HCT116 (cell line): Measurements from ENCODE around the gene SOBP. TPM values are rescaled to one million over a fixed set of nuclear protein-coding genes. Genes with fewer than 3 reads are reported as not detected.

ENCODE experiments used
- ATAC-seq: fragments of 200-7000 bp; cut with Tn5 transposase; 2 replicates; pipeline ENCODE4 v1.9.1; 2020; ENCODE audit warnings: mild to moderate bottlenecking, moderate library complexity
- BruUV-seq: library from RNA; stranded (reverse); fragments of 400-500 nt; replicated peaks from 2 replicates; lab custom pipeline; 2021; lab: Mats Ljungman, UMichigan
- CTCF ChIA-PET: fragments of 300-600 bp; sonication (Branson Sonifier 250); formaldehyde crosslinking; loops from one replicate; lab custom pipeline; 2021; ENCODE audit warnings: antibody characterized with exemption; lab: Charles Lee
- POLR2A ChIA-PET: fragments of 300-600, 350-600 bp; sonication (Branson Sonifier 250); formaldehyde crosslinking; loops from one replicate; lab custom pipeline; 2021; ENCODE audit warnings: antibody characterized with exemption; lab: Charles Lee
- RAD21 ChIA-PET, 2 experiments: fragments of 300-600 bp; sonication (Branson Sonifier 250); formaldehyde crosslinking; loops; one replicate each; lab custom pipeline; 2023; ENCODE audit warnings: low total read pairs in 2 of 2; ENCODE audit not compliant: uncharacterized antibody in 2 of 2, unreplicated experiment in 2 of 2, low non-redundant PET in 1 of 2; lab: Charles Lee
- DNase-seq: peaks from one replicate; pipeline ENCODE4 v3.0.0-alpha.2; 2010; ENCODE audit warnings: low read depth, low spot score
- H2AFZ ChIP-seq: fragments of 200-600 bp; shearing (Covaris generic), sonication (generic); 2 replicates; pipeline ENCODE4 v1.6.1; 2017; ENCODE audit warnings: low read depth, mixed run types, mixed read lengths, antibody characterized with exemption, low read length; ENCODE audit not compliant: poor library complexity, severe bottlenecking
- H3K27ac ChIP-seq: 2 replicates; pipeline ENCODE4 v1.5.1; 2012; ENCODE audit warnings: low read depth, low read length
- H3K27me3 ChIP-seq: fragments of 200-600 bp; sonication (generic); 2 replicates; pipeline ENCODE4 v1.6.1; 2016; ENCODE audit warnings: mixed run types, low read length, mixed read lengths; ENCODE audit not compliant: insufficient read depth
- H3K36me3 ChIP-seq, 2 experiments: fragments of 200-500 bp in 1 of 2; fragments of 200-600 bp in 1 of 2; sonication (Bioruptor generic) in 1 of 2; sonication (generic) in 1 of 2; 2 replicates each; pipeline versions ENCODE4 v1.5.1 to v1.6.1; 2014 to 2016; ENCODE audit warnings: low read length in 2 of 2, inconsistent platforms in 1 of 2, mixed read lengths in 1 of 2, mixed run types in 1 of 2; ENCODE audit not compliant: insufficient read depth in 2 of 2, control insufficient read depth in 1 of 2
- H3K4me1 ChIP-seq, 2 experiments: fragments of 200-600 bp in 1 of 2; sonication (generic) in 1 of 2; 2 replicates each; pipeline versions ENCODE4 v1.5.1 to v1.6.1; 2012 to 2017; ENCODE audit warnings: low read length in 2 of 2, inconsistent platforms in 1 of 2, mild to moderate bottlenecking in 1 of 2, mixed read lengths in 1 of 2, mixed run types in 1 of 2, moderate library complexity in 1 of 2; ENCODE audit not compliant: insufficient read depth in 2 of 2, control insufficient read depth in 1 of 2
- H3K4me2 ChIP-seq: fragments of 200-600 bp; sonication (generic); 2 replicates; pipeline ENCODE4 v1.6.1; 2017; ENCODE audit warnings: mixed run types, low read length, mixed read lengths
- H3K4me3 ChIP-seq, 2 experiments: fragments of 200-600 bp in 1 of 2; sonication (generic) in 1 of 2; replicated peaks in 1 of 2; 2 replicates each; pipeline ENCODE4 v1.5.1; 2011 to 2016; ENCODE audit warnings: low read length in 2 of 2, control low read depth in 1 of 2, low read depth in 1 of 2, mild to moderate bottlenecking in 1 of 2, mixed read lengths in 1 of 2, mixed run types in 1 of 2
- H3K79me2 ChIP-seq: fragments of 200-600 bp; sonication (generic); 2 replicates; pipeline ENCODE4 v1.6.1; 2017; ENCODE audit warnings: mild to moderate bottlenecking, mixed run types, low read length, moderate library complexity, mixed read lengths; ENCODE audit not compliant: insufficient read depth
- H3K9ac ChIP-seq: fragments of 200-600 bp; sonication (generic); 2 replicates; pipeline ENCODE4 v1.6.1; 2016; ENCODE audit warnings: low read length, mixed read lengths
- H3K9me2 ChIP-seq: fragments of 200-600 bp; sonication (generic), shearing (Covaris generic); 2 replicates; pipeline ENCODE4 v1.6.1; 2017; ENCODE audit warnings: mixed run types, mild to moderate bottlenecking, moderate library complexity; ENCODE audit not compliant: insufficient read depth
- H3K9me3 ChIP-seq, 2 experiments: fragments of 200-500 bp in 1 of 2; fragments of 200-600 bp in 1 of 2; sonication (Bioruptor generic) in 1 of 2; sonication (generic) in 1 of 2; 2 replicates each; pipeline ENCODE4 v1.6.1; 2014 to 2017; ENCODE audit warnings: low read length in 2 of 2, mixed read lengths in 2 of 2, inconsistent platforms in 1 of 2, low read depth in 1 of 2, mild to moderate bottlenecking in 1 of 2, mixed run types in 1 of 2, moderate library complexity in 1 of 2; ENCODE audit not compliant: control insufficient read depth in 1 of 2, insufficient read depth in 1 of 2
- H4K20me1 ChIP-seq: fragments of 200-600 bp; sonication (generic), shearing (Covaris generic); 2 replicates; pipeline ENCODE4 v1.6.1; 2017; ENCODE audit warnings: mixed run types, mild to moderate bottlenecking, moderate library complexity; ENCODE audit not compliant: insufficient read depth
- CEBPB ChIP-seq: IDR thresholded peaks from 2 replicates; pipeline ENCODE4 v1.6.1; 2012; ENCODE audit warnings: low read depth
- ELF1 ChIP-seq: IDR thresholded peaks from 2 replicates; pipeline ENCODE4 v1.6.1; 2012; ENCODE audit warnings: low read depth, borderline replicate concordance
- EZH2 ChIP-seq: fragments of 200-600 bp; sonication (generic); IDR thresholded peaks from 2 replicates; pipeline ENCODE4 v1.6.1; 2017; ENCODE audit warnings: antibody characterized with exemption, mixed run types
- EZH2phosphoT487 ChIP-seq: fragments of 200-600 bp; IDR thresholded peaks from 2 replicates; pipeline ENCODE4 v1.6.1; 2018; ENCODE audit warnings: antibody characterized with exemption, borderline replicate concordance
- POLR2AphosphoS5 ChIP-seq: IDR thresholded peaks from 2 replicates; pipeline ENCODE4 v1.6.1; 2011; ENCODE audit warnings: mild to moderate bottlenecking, low read depth, low read length, moderate library complexity
- RAD21 ChIP-seq: IDR thresholded peaks from 2 replicates; pipeline ENCODE4 v1.6.1; 2012; ENCODE audit warnings: low read depth, mild to moderate bottlenecking
- SP1 ChIP-seq: IDR thresholded peaks from 2 replicates; pipeline ENCODE4 v1.6.1; 2012; ENCODE audit warnings: low read depth
- TCF7L2 ChIP-seq: IDR thresholded peaks from 2 replicates; pipeline ENCODE4 v1.7.0; 2011; ENCODE audit warnings: borderline replicate concordance, inconsistent platforms; ENCODE audit not compliant: insufficient read depth, insufficient read length; ENCODE audit errors: extremely low read depth
- YY1 ChIP-seq: IDR thresholded peaks from 2 replicates; pipeline ENCODE4 v1.6.1; 2011; ENCODE audit warnings: low read length, low read depth, moderate library complexity, mild to moderate bottlenecking; ENCODE audit not compliant: insufficient replicate concordance; ENCODE audit errors: extremely low read depth
- ZFX ChIP-seq: fragments of 450-650 bp; IDR thresholded peaks from 2 replicates; pipeline ENCODE4 v1.6.1; 2017
- ZNF274 ChIP-seq: fragments of 200-500 bp; sonication (Bioruptor generic); IDR thresholded peaks from 2 replicates; pipeline ENCODE4 v1.6.1; 2014; ENCODE audit warnings: mild to moderate bottlenecking, low read depth, low read length, inconsistent platforms
- intact Hi-C: fragments of 100-400 bp; cut with micrococcal nuclease; formaldehyde crosslinking; loops from 2 replicates; pipeline ENCODE4 v1.10.0; 2022
- total RNA-seq: library from RNA; stranded (reverse); gene quantifications from one replicate; pipeline ENCODE4 v1.2.1, GENCODE V29; 2021; ENCODE audit not compliant: unreplicated experiment
- TF ChIP-seq, protein P1 (sequence below): IDR thresholded peaks from 2 replicates; pipeline ENCODE4 v1.6.1; 2012; ENCODE audit warnings: low read depth
- TF ChIP-seq, protein P2 (sequence below): IDR thresholded peaks from 2 replicates; pipeline ENCODE4 v1.6.1; 2012
- TF ChIP-seq, protein P3 (sequence below), 3 experiments: fragments of 200-600 bp in 1 of 3; sonication (generic) in 1 of 3; IDR thresholded peaks in 2 of 3; conservative IDR thresholded peaks in 1 of 3; 2 replicates each; pipeline ENCODE4 v1.5.1; 2012 to 2017; ENCODE audit warnings: low read depth in 2 of 3, low read length in 2 of 3, antibody characterized with exemption in 1 of 3, borderline replicate concordance in 1 of 3, control low read depth in 1 of 3, mild to moderate bottlenecking in 1 of 3, mixed read lengths in 1 of 3, mixed run types in 1 of 3, moderate library complexity in 1 of 3; ENCODE audit not compliant: insufficient read depth in 1 of 3
- TF ChIP-seq, protein P4 (sequence below): IDR thresholded peaks from 2 replicates; pipeline ENCODE4 v1.6.1; 2012

The SOBP gene
- total RNA-seq, 1 experiment from 2014 or later = 2.6 TPM

DNA sequence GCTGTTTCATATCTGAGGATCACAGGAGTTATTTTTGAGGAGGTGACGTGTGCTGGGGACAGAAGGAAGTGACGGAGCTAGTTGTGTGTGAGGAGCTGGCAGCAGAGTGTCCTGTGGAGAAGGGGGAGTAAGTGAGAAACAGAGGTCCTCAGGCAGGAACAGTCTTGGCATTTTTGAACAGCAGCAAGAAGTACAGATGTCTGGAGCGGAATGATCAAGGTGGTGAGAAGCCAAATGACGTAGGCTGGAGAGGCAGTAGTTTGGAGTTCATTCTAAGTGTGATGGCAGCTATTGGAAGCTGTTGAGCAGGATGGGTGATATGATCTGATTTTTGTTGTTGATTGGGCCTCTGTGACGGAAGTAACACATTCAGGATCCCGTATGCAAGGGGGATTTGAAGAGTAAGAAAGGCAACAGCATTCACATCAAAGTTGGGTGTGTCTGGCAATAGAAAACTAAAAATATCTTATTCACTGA is 52.3 kb downstream of the SOBP start (continued):
- TF ChIP-seq, protein P1, sequence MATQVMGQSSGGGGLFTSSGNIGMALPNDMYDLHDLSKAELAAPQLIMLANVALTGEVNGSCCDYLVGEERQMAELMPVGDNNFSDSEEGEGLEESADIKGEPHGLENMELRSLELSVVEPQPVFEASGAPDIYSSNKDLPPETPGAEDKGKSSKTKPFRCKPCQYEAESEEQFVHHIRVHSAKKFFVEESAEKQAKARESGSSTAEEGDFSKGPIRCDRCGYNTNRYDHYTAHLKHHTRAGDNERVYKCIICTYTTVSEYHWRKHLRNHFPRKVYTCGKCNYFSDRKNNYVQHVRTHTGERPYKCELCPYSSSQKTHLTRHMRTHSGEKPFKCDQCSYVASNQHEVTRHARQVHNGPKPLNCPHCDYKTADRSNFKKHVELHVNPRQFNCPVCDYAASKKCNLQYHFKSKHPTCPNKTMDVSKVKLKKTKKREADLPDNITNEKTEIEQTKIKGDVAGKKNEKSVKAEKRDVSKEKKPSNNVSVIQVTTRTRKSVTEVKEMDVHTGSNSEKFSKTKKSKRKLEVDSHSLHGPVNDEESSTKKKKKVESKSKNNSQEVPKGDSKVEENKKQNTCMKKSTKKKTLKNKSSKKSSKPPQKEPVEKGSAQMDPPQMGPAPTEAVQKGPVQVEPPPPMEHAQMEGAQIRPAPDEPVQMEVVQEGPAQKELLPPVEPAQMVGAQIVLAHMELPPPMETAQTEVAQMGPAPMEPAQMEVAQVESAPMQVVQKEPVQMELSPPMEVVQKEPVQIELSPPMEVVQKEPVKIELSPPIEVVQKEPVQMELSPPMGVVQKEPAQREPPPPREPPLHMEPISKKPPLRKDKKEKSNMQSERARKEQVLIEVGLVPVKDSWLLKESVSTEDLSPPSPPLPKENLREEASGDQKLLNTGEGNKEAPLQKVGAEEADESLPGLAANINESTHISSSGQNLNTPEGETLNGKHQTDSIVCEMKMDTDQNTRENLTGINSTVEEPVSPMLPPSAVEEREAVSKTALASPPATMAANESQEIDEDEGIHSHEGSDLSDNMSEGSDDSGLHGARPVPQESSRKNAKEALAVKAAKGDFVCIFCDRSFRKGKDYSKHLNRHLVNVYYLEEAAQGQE = no peak

DNA sequence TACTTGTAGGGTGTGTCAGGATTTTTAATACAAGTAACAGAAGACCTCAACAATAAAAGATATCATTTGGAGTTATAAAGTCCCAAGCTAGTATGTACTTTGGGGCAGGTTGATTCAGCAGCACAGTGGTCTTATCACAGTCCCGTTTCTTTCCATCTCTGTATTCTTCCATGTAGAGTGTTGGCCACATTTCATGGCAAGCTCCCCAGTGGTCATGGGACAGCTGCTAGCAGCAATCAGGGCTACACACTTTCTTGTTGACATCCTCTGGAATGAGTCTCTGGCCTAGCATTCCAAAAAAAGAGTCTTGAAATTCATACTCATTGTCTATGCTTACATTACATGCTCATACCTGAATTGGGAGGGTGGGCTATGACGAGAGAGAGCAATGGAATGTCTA is 53.2 kb downstream of the SOBP start:
- Histone ChIP-seq H3K4me2 (no peak overlapping the region), H3K27ac (no peak overlapping the region), H3K36me3 (no peaks in the 10 kb centered on the region), H3K4me3 (no peak overlapping the region), H2AFZ (no peak overlapping the region), H3K9ac (no peak overlapping the region), H3K79me2 (no peaks in the 10 kb centered on the region), H3K27me3 (no peaks in the 10 kb centered on the region), H3K9me2 (no peaks in the 10 kb centered on the region), H3K4me1 (no peaks in the 10 kb centered on the region), H3K9me3 (no peaks in the 10 kb centered on the region), H4K20me1 (no peaks in the 10 kb centered on the region)
- ChIA-PET CTCF (no interaction called here), POLR2A (no interaction called here), RAD21 (no interaction called here)
- ATAC-seq (no peak), DNase-seq (no peak)
- intact Hi-C loops = no loop called here
- BruUV-seq = no TSS peak
- no peak for TF ChIP-seq SP1
- TF ChIP-seq, protein P2, sequence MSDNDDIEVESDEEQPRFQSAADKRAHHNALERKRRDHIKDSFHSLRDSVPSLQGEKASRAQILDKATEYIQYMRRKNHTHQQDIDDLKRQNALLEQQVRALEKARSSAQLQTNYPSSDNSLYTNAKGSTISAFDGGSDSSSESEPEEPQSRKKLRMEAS = no peak
- no peak for TF ChIP-seq ELF1
- no peak for TF ChIP-seq RAD21
- TF ChIP-seq EZH2 = no peak
- TF ChIP-seq, protein P1 = no peak
- no peak for TF ChIP-seq POLR2AphosphoS5
- TF ChIP-seq CEBPB = no peak
- TF ChIP-seq TCF7L2 = no peak
- TF ChIP-seq ZNF274 = no peak
- no peak for TF ChIP-seq EZH2phosphoT487
- TF ChIP-seq, protein P3, sequence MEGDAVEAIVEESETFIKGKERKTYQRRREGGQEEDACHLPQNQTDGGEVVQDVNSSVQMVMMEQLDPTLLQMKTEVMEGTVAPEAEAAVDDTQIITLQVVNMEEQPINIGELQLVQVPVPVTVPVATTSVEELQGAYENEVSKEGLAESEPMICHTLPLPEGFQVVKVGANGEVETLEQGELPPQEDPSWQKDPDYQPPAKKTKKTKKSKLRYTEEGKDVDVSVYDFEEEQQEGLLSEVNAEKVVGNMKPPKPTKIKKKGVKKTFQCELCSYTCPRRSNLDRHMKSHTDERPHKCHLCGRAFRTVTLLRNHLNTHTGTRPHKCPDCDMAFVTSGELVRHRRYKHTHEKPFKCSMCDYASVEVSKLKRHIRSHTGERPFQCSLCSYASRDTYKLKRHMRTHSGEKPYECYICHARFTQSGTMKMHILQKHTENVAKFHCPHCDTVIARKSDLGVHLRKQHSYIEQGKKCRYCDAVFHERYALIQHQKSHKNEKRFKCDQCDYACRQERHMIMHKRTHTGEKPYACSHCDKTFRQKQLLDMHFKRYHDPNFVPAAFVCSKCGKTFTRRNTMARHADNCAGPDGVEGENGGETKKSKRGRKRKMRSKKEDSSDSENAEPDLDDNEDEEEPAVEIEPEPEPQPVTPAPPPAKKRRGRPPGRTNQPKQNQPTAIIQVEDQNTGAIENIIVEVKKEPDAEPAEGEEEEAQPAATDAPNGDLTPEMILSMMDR (IDR thresholded peaks at IDR 0.05 in 2 of 3, conservative IDR thresholded peaks at IDR 0.05 in 1 of 3; ENCODE audit: borderline replicate concordance in 1 of 3, insufficient read depth in 1 of 3, low read depth in 2 of 3, low read length in 2 of 3) = no peak
- TF ChIP-seq ZFX = no peak
- TF ChIP-seq YY1 = no peak
- TF ChIP-seq, protein P4, sequence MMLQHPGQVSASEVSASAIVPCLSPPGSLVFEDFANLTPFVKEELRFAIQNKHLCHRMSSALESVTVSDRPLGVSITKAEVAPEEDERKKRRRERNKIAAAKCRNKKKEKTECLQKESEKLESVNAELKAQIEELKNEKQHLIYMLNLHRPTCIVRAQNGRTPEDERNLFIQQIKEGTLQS = no peak
